Muscle of arm (tissue), 14 donors: ENCODE measurements around the gene CCNL1. TPM values are rescaled to one million over a fixed set of nuclear protein-coding genes. Genes with fewer than 3 reads are reported as not detected.
A peak's percentile ranks its signal among the peaks of the same experiment; 100 is the strongest.
"Not testable (repeated sequence)": the region's sequence is repeated elsewhere in the genome, so short reads cannot be mapped to it uniquely, and the experiment has no call there.

Source experiments
- DNase-seq: peaks from one replicate; pipeline ENCODE4 v3.0.0-alpha.2; 2013
- long read RNA-seq, 11 donors: transcript quantifications; one replicate each; lab custom pipeline, GENCODE V29; 2026
- polyA plus RNA-seq, 12 donors: library from polyadenylated mRNA; unstranded; fragments of 120-200 nt; gene quantifications; one replicate each; pipeline ENCODE4 v1.2.1, GENCODE V29; 2013; ENCODE audit not compliant: insufficient read length in 12 of 12

Gene CCNL1
- 100 to 1,000 TPM in 5 of 12 donors, 10 to 100 TPM in 6, not detected in 1; 60.2 to 188 (median 97.6) TPM for polyA plus RNA-seq
- long read RNA-seq, donor 1, full-length matches to known transcripts, result 33 of 49 reads
- long read RNA-seq, donor 1, partial matches to known transcripts, result 16 of 49 reads
- long read RNA-seq, donor 1, other reads (novel, unspliced or antisense), result 0 of 49 reads
- long read RNA-seq, donor 2, full-length matches to known transcripts, result 13 of 24 reads
- long read RNA-seq, donor 2, partial matches to known transcripts, result 11 of 24 reads
- long read RNA-seq, donor 2, other reads (novel, unspliced or antisense), result 0 of 24 reads
- long read RNA-seq, donor 3, full-length matches to known transcripts, result 10 of 10 reads
- long read RNA-seq, donor 3, partial matches to known transcripts, result 0 of 10 reads
- long read RNA-seq, donor 3, other reads (novel, unspliced or antisense), result 0 of 10 reads
- long read RNA-seq, donor 4, full-length matches to known transcripts, result 9 of 9 reads
- long read RNA-seq, donor 4, partial matches to known transcripts, result 0 of 9 reads
- long read RNA-seq, donor 4, other reads (novel, unspliced or antisense), result 0 of 9 reads
- long read RNA-seq, donor 5, full-length matches to known transcripts, result 11 of 27 reads
- long read RNA-seq, donor 5, partial matches to known transcripts, result 16 of 27 reads
- long read RNA-seq, donor 5, other reads (novel, unspliced or antisense), result 0 of 27 reads
- long read RNA-seq, donor 6, full-length matches to known transcripts, result 11 of 11 reads
- long read RNA-seq, donor 6, partial matches to known transcripts, result 0 of 11 reads
- long read RNA-seq, donor 6, other reads (novel, unspliced or antisense), result 0 of 11 reads
- long read RNA-seq, donor 7, full-length matches to known transcripts, result 3 of 3 reads
- long read RNA-seq, donor 7, partial matches to known transcripts, result 0 of 3 reads
- long read RNA-seq, donor 7, other reads (novel, unspliced or antisense), result 0 of 3 reads
- long read RNA-seq, donor 8, full-length matches to known transcripts, result 27 of 27 reads
- long read RNA-seq, donor 8, partial matches to known transcripts, result 0 of 27 reads
- long read RNA-seq, donor 8, other reads (novel, unspliced or antisense), result 0 of 27 reads
- long read RNA-seq, donor 9, partial matches to known transcripts, result 0 of 10 reads
- long read RNA-seq, donor 9, other reads (novel, unspliced or antisense), result 0 of 10 reads
- long read RNA-seq, donor 10, partial matches to known transcripts, result 0 of 8 reads
- long read RNA-seq, donor 10, other reads (novel, unspliced or antisense), result 0 of 8 reads
- long read RNA-seq, donor 11, full-length matches to known transcripts, result 5 of 5 reads
- long read RNA-seq, donor 11, partial matches to known transcripts, result 0 of 5 reads
- long read RNA-seq, donor 11, other reads (novel, unspliced or antisense), result 0 of 5 reads

DNA sequence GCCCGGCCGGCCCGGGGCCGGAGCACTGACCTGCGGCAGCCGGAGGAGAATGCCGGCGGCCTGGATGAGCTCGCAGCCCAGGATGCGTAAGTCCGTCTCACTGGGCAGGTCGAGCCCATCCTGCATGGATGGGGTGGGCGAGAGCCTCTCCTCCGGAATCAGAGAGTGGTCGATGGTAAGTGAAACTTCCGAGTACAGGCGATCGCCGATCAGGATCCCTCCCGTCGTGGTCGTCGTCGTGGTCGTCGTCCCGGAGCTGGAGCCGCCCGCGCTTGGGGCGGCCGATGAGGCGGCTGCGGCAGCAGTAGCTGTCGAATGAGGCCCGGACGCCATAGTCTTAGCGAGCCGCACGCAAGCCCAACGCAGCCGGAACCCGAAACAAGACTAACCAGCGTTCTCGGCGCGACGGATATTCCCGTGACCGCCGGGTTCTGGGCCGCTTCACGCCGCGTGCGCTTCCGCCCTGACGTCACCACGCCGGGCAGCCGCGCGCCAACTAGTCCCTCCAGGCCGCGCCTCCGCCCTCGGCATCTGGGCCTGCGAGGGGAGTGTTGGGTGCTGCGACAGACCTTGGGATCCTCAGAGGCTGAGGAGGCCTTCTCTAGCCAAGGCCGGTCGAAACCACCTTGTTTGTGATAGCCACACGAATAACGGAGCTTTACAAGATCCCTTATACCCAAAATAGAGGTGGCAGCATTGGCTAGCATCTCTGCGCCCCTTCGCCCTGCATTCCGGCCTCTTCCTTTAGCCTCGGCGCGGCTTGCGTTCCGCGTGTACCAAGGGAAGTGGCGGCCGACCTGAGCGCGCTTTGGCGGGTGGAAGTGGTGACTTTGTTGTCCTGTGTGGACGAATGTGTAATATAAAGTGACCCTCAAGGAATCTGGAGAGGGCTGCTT lies at the start of gene CCNL1:
CCNL1 (minus strand) TSS at position 386 of the 896 bp plus-strand sequence; CDS start at position 333, 53 bp downstream.
- DNase-seq, result peak; percentile 97

GRCh38 chr3:157204880-157205279 lies 44.9 kb upstream of the CCNL1 start:
- DNase-seq, result no peak

DNA sequence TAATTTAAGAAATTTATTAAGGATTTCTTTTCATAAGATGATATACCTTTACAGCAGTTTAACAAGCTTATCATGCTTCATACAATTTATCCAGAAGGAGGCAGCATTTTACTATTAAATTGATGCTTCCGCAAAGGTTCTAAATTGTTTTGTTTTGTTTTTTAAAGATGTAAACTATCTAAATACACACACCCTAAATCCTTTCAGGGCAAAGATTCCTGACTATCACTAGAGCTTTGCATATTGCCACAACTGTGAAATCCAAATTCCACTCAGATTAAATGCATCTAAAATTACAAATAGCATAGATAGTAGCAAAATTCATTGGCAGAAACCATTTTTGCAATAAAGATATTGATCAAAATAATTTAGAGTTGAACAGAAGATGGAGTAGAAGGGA lies 44.5 kb upstream of the CCNL1 start:
- DNase-seq, result peak; percentile 27

GRCh38 chr3:157201648-157202278 lies 41.8 kb upstream of the CCNL1 start:
- DNase-seq, result no peak

DNA sequence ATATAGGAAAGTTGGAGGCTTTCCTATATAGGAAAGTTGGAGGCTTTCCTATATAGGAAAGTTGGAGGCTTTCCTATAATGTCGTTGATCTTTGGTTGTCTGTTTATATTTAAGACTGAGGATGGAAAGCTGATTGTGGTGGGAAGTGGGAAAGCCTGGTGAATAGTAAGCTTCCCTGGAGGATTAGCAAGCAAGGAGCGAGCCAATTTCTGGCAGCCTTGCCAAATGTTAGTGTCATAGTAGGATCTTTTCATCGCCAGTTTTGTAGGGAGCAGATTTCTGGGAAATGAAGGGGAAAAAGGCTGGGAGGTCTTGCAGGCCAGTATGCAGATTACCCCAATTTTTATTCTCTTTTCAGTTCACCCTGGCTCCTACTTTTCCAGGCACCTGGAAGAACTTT lies 39.9 kb upstream of the CCNL1 start:
- peak; percentile 7 for DNase-seq

DNA sequence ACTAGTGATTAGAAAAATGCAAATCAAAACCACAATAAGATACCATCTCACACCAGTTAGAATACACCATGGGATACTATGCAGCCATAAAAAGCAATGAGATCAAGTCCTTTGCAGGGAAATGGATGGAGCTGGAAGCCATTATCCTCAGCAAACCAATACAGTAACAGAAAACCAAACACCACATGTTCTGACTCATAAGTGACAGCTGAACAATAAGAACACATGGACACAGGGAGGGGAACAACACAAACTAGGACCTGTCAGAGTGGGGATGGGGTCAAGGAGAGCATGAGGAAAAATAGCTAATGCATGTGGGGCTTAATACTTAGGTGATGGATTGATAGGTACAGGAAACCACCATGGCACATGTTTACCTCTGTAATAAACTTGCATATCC lies 36.0 kb upstream of the CCNL1 start:
- DNase-seq, result no peak

- DNase-seq, result not testable (repeated sequence)
Measured at GRCh38 chr3:157191149-157191548, 31.2 kb upstream of the CCNL1 start.

DNA sequence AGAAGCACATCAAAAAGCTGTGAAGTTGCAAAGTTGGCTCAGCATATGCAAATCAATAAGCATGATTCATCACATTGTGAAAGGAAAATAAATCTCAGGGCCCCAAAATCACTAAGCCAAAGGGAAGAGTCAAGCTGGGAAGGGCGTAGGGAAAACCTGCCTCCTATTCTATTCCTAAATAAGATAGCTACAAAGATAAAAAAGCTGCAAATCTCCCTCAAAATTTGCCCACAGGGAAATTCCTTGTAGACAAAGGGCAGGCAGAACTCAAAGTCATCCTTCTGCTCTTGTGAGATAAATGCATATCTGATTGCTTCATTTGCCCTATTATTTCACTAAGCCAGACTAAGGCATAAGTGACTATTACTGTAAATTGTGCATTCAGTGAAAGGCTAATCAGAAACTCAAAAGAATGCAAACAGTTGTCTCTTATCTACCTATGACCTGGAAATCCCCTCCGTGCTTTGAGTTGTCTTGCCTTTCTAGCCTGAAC lies 30.5 kb upstream of the CCNL1 start:
- DNase-seq, result no peak

DNA sequence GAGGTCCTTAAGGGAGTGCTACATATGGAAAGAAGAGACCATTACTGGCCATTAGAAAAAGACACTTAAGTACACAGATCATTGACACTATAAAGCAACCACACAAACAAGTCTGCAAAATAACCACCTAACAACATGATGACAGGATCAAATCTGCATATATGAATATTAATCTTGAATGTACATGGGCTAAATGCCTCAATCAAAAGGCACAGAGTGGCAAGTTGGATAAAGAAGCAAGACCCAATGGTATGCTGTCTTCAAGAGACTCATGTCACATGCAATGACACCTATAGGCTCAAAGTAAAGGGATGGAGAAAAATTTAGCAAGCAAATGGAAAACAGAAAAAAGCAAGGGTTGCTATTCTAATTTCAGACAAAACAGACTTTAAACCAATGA lies 28.4 kb upstream of the CCNL1 start:
- DNase-seq, result no peak

- DNase-seq, result no peak
Measured at GRCh38 chr3:157182879-157183278, 22.9 kb upstream of the CCNL1 start.

DNA sequence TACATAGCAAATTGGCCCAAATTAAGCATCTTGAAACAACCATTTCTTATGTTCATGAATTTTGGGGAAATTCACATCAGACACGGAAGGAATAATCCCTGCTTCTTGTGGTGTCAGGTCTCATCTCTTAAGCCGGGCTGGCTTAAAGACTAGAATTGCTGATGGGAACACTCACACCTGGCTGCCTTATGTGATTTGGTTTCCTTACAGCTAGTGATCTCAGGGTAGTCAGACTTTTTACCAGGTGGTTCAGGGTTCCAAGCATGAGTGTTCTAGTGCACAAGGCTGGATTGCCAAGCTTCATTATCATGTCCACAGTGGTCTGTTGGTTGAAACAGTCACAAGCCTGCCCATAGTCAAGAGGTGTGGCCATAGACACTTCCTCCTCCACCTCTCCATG lies 20.3 kb upstream of the CCNL1 start:
- DNase-seq, result no peak

- no peak for DNase-seq
Measured at GRCh38 chr3:157179365-157179803, 19.4 kb upstream of the CCNL1 start.

- DNase-seq, result not testable (repeated sequence)
Measured at GRCh38 chr3:157178503-157179364, 18.8 kb upstream of the CCNL1 start.

GRCh38 chr3:157177801-157178453 lies 18.0 kb upstream of the CCNL1 start:
- not testable (repeated sequence) for DNase-seq

- DNase-seq, result no peak
Measured at GRCh38 chr3:157176934-157177333, 17.0 kb upstream of the CCNL1 start.

DNA sequence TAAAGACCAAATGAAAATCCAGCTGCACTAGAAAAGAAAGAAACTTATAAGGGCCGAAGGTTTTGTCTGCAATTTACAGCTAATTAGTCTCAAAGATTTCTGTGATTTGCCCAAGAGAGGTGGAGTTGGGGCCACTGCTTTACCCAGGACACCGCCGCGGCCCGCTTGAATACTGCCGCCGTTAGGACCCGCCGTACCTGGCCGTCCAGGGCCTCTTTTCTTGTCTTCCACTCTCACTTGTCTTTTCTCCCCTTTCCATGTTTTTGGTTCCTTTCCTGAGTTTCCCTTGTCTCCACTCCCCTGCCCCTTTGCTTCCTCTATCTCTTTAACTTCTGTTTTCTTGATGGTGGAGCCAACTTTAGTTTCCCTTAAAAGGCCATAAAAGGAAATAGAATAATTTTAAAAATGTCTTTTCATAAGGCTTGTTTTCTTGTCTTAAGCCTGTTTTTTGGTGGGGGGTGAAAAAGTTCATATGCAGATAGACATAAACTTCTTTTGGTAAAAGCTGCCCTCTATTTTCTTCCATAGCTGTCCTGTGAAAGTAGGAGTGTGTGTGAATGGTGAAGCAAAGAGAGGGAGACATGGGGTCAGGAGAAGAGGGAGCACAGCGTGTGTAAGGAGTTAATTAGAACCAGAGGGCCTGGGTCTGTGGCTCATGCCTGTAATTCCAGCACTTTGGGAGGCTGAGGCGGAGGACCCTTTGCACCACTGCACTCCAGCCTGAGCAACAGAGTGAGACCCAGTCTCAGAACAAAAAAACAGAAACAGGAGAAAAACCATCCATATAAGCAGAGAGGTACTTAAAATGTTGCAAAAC lies 16.0 kb upstream of the CCNL1 start:
- peak; percentile 54 for DNase-seq
